HEK293 (cell line): ENCODE measurements around the gene RALGAPA2.
A peak's percentile ranks its signal among the peaks of the same experiment; 100 is the strongest.

Experiments
- CTCF ChIA-PET: fragments of 350-600 bp; formaldehyde crosslinking; extraction: SDS; loops from one replicate; lab custom pipeline; 2021; ENCODE audit warnings: antibody characterized with exemption; lab: Yijun Ruan, JAX
- POLR2A ChIA-PET: fragments of 300-600 bp; formaldehyde crosslinking; extraction: SDS; loops from one replicate; lab custom pipeline; 2020; ENCODE audit warnings: antibody characterized with exemption, inconsistent platforms; lab: Yijun Ruan, JAX
- H3K27ac ChIP-seq: fragments of 200-500 bp; sonication (Bioruptor generic); 2 replicates; pipeline ENCODE4 v1.5.1; 2014; ENCODE audit warnings: low read depth, low read length, control low read depth, inconsistent platforms; ENCODE audit errors: extremely low read depth
- H3K36me3 ChIP-seq, 2 experiments: fragments of 200-500 bp in 1 of 2; sonication (Bioruptor generic) in 1 of 2; 1 replicate in 1 of 2; 2 replicates in 1 of 2; pipeline ENCODE4 v1.5.1; 2014 to 2017; ENCODE audit warnings: inconsistent platforms in 2 of 2, low read length in 2 of 2; ENCODE audit not compliant: control insufficient read depth in 2 of 2, insufficient read depth in 1 of 2
- H3K4me1 ChIP-seq: fragments of 200-500 bp; sonication (Bioruptor generic); 2 replicates; pipeline ENCODE4 v1.5.1; 2014; ENCODE audit warnings: mild to moderate bottlenecking, low read length, inconsistent platforms; ENCODE audit not compliant: control insufficient read depth, insufficient read depth
- H3K4me3 ChIP-seq: 2 replicates; pipeline ENCODE4 v1.5.1; 2011; ENCODE audit warnings: low read depth, mild to moderate bottlenecking, control low read depth, low read length, moderate library complexity
- H3K9me3 ChIP-seq: fragments of 200-500 bp; sonication (Bioruptor generic); 2 replicates; pipeline ENCODE4 v1.5.1; 2014; ENCODE audit warnings: low read depth, low read length, inconsistent platforms; ENCODE audit not compliant: control insufficient read depth, insufficient read depth
- ATF2 ChIP-seq: fragments of 450-650 bp; formaldehyde crosslinking; IDR thresholded peaks from 2 replicates; pipeline ENCODE4 v1.5.1; 2016; ENCODE audit warnings: missing biosample characterization, missing genetic modification characterization, low read depth
- FEZF1 ChIP-seq: fragments of 450-650 bp; formaldehyde crosslinking; IDR thresholded peaks from 2 replicates; pipeline ENCODE4 v1.5.1; 2016; ENCODE audit warnings: missing biosample characterization, missing genetic modification characterization
- GLI4 ChIP-seq: fragments of 450-650 bp; formaldehyde crosslinking; IDR thresholded peaks from 2 replicates; pipeline ENCODE4 v1.5.1; 2016; ENCODE audit warnings: missing biosample characterization, missing genetic modification characterization
- KLF16 ChIP-seq: fragments of 450-650 bp; formaldehyde crosslinking; IDR thresholded peaks from 2 replicates; pipeline ENCODE4 v1.5.1; 2017; ENCODE audit warnings: missing biosample characterization, missing genetic modification characterization
- KLF17 ChIP-seq: fragments of 450-650 bp; formaldehyde crosslinking; IDR thresholded peaks from 2 replicates; pipeline ENCODE4 v1.5.1; 2016; ENCODE audit warnings: missing biosample characterization, missing genetic modification characterization
- KLF7 ChIP-seq: fragments of 450-650 bp; formaldehyde crosslinking; IDR thresholded peaks from 2 replicates; pipeline ENCODE4 v1.5.1; 2016; ENCODE audit warnings: missing biosample characterization, missing genetic modification characterization, borderline replicate concordance
- KLF9 ChIP-seq: fragments of 450-650 bp; formaldehyde crosslinking; IDR thresholded peaks from 2 replicates; pipeline ENCODE4 v1.5.1; 2016; ENCODE audit warnings: missing biosample characterization, missing genetic modification characterization, low read depth
- SP7 ChIP-seq: fragments of 450-650 bp; formaldehyde crosslinking; IDR thresholded peaks from 2 replicates; pipeline ENCODE4 v1.5.1; 2016; ENCODE audit warnings: missing biosample characterization, missing genetic modification characterization
- YY2 ChIP-seq: fragments of 450-650 bp; formaldehyde crosslinking; IDR thresholded peaks from 2 replicates; pipeline ENCODE4 v1.5.1; 2016; ENCODE audit warnings: missing biosample characterization, missing genetic modification characterization
- ZBTB21 ChIP-seq: fragments of 450-650 bp; formaldehyde crosslinking; IDR thresholded peaks from 2 replicates; pipeline ENCODE4 v1.5.1; 2017; ENCODE audit warnings: missing biosample characterization, missing genetic modification characterization
- ZFP41 ChIP-seq: fragments of 450-650 bp; formaldehyde crosslinking; IDR thresholded peaks from 2 replicates; pipeline ENCODE4 v1.5.1; 2016; ENCODE audit warnings: missing biosample characterization, missing genetic modification characterization, borderline replicate concordance
- ZFP69B ChIP-seq: fragments of 450-650 bp; formaldehyde crosslinking; IDR thresholded peaks from 2 replicates; pipeline ENCODE4 v1.5.1; 2016; ENCODE audit warnings: missing biosample characterization, missing genetic modification characterization
- ZNF133 ChIP-seq: fragments of 450-650 bp; formaldehyde crosslinking; IDR thresholded peaks from 2 replicates; pipeline ENCODE4 v1.5.1; 2016; ENCODE audit warnings: missing biosample characterization, missing genetic modification characterization
- ZNF26 ChIP-seq: fragments of 450-650 bp; formaldehyde crosslinking; IDR thresholded peaks from 2 replicates; pipeline ENCODE4 v1.5.1; 2016; ENCODE audit warnings: missing biosample characterization, missing genetic modification characterization
- ZNF280D ChIP-seq: fragments of 450-650 bp; formaldehyde crosslinking; IDR thresholded peaks from 2 replicates; pipeline ENCODE4 v1.5.1; 2016; ENCODE audit warnings: missing biosample characterization, missing genetic modification characterization
- ZNF416 ChIP-seq: fragments of 450-650 bp; formaldehyde crosslinking; IDR thresholded peaks from 2 replicates; pipeline ENCODE4 v1.5.1; 2016; ENCODE audit warnings: missing biosample characterization, missing genetic modification characterization
- ZNF596 ChIP-seq: fragments of 450-650 bp; IDR thresholded peaks from 2 replicates; pipeline ENCODE4 v1.5.0; 2018; ENCODE audit warnings: missing biosample characterization, mild to moderate bottlenecking, missing genetic modification characterization, moderate library complexity
- ZNF610 ChIP-seq: fragments of 450-650 bp; formaldehyde crosslinking; IDR thresholded peaks from 2 replicates; pipeline ENCODE4 v1.5.1; 2016; ENCODE audit warnings: missing biosample characterization, missing genetic modification characterization, borderline replicate concordance
- ZNF624 ChIP-seq: fragments of 450-650 bp; formaldehyde crosslinking; IDR thresholded peaks from 2 replicates; pipeline ENCODE4 v1.5.1; 2017; ENCODE audit warnings: missing biosample characterization, missing genetic modification characterization
- ZNF660 ChIP-seq: fragments of 450-650 bp; IDR thresholded peaks from 2 replicates; pipeline ENCODE4 v1.5.1; 2018; ENCODE audit warnings: missing biosample characterization, mild to moderate bottlenecking, missing genetic modification characterization
- ZNF664 ChIP-seq: fragments of 450-650 bp; formaldehyde crosslinking; IDR thresholded peaks from 2 replicates; pipeline ENCODE4 v1.5.1; 2016; ENCODE audit warnings: missing biosample characterization, missing genetic modification characterization
- ZNF670 ChIP-seq: fragments of 450-650 bp; formaldehyde crosslinking; IDR thresholded peaks from 2 replicates; pipeline ENCODE4 v1.5.1; 2016; ENCODE audit warnings: missing biosample characterization, missing genetic modification characterization, low read depth
- ZNF76 ChIP-seq: fragments of 450-650 bp; formaldehyde crosslinking; IDR thresholded peaks from 2 replicates; pipeline ENCODE4; 2016; ENCODE audit warnings: low read depth, missing biosample characterization, missing genetic modification characterization, borderline replicate concordance
- ZNF777 ChIP-seq: fragments of 450-650 bp; formaldehyde crosslinking; IDR thresholded peaks from 2 replicates; pipeline ENCODE4 v1.5.1; 2017; ENCODE audit warnings: missing biosample characterization, missing genetic modification characterization, borderline replicate concordance
- ZSCAN18 ChIP-seq: fragments of 450-650 bp; formaldehyde crosslinking; IDR thresholded peaks from 2 replicates; pipeline ENCODE4 v1.5.1; 2016; ENCODE audit warnings: missing biosample characterization, missing genetic modification characterization
- ZSCAN5A ChIP-seq: fragments of 450-650 bp; formaldehyde crosslinking; IDR thresholded peaks from 2 replicates; pipeline ENCODE4 v1.5.1; 2016; ENCODE audit warnings: missing biosample characterization, missing genetic modification characterization

Gene RALGAPA2

GRCh38 chr20:20603339-20603990 is 109.0 kb downstream of the RALGAPA2 start (continued):
- TF ChIP-seq ZNF280D (tag by site-specific recombination) (no peak), SP7 (peak; percentile 68), ZSCAN5A (tag by site-specific recombination) (no peak), ZBTB21 (tag by site-specific recombination) (no peak), ATF2 (tag by site-specific recombination) (no peak), ZFP69B (tag by site-specific recombination) (0 out of 2 replicates have a peak, but pooled peaks have one; percentile 43), ZNF416 (tag by site-specific recombination) (no peak), FEZF1 (tag by site-specific recombination) (peak; percentile 99), ZNF664 (peak; percentile 90), ZFP41 (tag by site-specific recombination) (no peak), ZNF133 (tag by site-specific recombination) (no peak), ZNF610 (tag by site-specific recombination) (peak; percentile 86)

- CTCF ChIA-PET: no interaction called here
- POLR2A ChIA-PET: no interaction called here
- peaks cover 0 to 3% of the 10 kb centered on the region in 2 experiments; a peak in 2 of 3 replicates for H3K36me3 ChIP-seq
- no peak overlapping the region for H3K4me3 ChIP-seq
- no peaks in the 10 kb centered on the region for H3K9me3 ChIP-seq
- H3K27ac ChIP-seq: no peak overlapping the region
- H3K4me1 ChIP-seq: no peaks in the 10 kb centered on the region
- TF ChIP-seq ZSCAN18 (tag by site-specific recombination): no peak
- TF ChIP-seq YY2 (tag by site-specific recombination): no peak
- TF ChIP-seq KLF7 (tag by site-specific recombination): no peak
- no peak for TF ChIP-seq GLI4 (tag by site-specific recombination)
- TF ChIP-seq ZNF670 (tag by site-specific recombination): no peak
- no peak for TF ChIP-seq ZNF660
- TF ChIP-seq ZNF76 (tag by site-specific recombination): no peak
- TF ChIP-seq KLF17 (tag by site-specific recombination): no peak
- TF ChIP-seq KLF9: no peak
- TF ChIP-seq ZNF26 (tag by site-specific recombination): no peak
- no peak for TF ChIP-seq ZNF596
- no peak for TF ChIP-seq KLF16
- no peak for TF ChIP-seq ZNF624 (tag by site-specific recombination)
- TF ChIP-seq ZNF777 (tag by site-specific recombination): no peak
Observed at GRCh38 chr20:20597966-20598365, 114.5 kb downstream of the RALGAPA2 start.
